ENCODE measurements around the gene RBM19.

DNA sequence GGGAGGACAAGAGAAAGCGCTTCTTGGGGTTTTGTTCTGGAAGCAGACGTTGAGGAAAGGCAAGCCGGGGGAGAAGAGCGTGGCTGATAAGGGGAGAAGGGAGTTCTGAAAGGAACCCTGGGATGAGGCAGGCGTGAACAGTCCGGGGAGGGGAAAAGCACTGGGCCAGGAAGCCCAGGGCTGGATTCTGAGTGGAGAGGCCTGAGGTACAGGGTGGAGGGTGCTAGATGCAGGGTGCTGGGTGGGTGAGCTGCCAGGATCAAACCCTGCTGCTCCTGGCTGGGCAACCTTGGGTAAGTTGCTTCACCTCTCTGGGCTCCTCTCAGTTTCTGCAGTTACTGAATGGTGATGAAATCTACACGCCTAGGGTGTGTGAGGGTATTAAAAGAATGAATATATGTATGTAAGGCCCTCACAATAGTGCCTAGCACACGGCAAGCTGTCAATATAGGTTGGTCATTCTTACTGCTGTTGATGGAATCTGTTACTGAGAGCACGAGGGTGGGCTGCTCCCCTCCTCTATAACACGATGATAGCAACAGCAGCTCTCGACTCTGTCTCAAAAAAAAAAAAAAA is 138.5 kb downstream of the RBM19 start:
- TF ChIP-seq, protein P1, sequence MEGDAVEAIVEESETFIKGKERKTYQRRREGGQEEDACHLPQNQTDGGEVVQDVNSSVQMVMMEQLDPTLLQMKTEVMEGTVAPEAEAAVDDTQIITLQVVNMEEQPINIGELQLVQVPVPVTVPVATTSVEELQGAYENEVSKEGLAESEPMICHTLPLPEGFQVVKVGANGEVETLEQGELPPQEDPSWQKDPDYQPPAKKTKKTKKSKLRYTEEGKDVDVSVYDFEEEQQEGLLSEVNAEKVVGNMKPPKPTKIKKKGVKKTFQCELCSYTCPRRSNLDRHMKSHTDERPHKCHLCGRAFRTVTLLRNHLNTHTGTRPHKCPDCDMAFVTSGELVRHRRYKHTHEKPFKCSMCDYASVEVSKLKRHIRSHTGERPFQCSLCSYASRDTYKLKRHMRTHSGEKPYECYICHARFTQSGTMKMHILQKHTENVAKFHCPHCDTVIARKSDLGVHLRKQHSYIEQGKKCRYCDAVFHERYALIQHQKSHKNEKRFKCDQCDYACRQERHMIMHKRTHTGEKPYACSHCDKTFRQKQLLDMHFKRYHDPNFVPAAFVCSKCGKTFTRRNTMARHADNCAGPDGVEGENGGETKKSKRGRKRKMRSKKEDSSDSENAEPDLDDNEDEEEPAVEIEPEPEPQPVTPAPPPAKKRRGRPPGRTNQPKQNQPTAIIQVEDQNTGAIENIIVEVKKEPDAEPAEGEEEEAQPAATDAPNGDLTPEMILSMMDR (conservative IDR thresholded peaks at IDR 0.05; ENCODE audit: low read depth, low read length): no peak
- TF ChIP-seq EZH2phosphoT487 (IDR thresholded peaks at IDR 0.05; ENCODE audit: borderline replicate concordance, low read length) (no peak), EZH2 (IDR thresholded peaks at IDR 0.05; ENCODE audit: low read length, unreplicated experiment) (no peak)

All from PC-3 (cell line).